ENCODE measurements around the gene UQCRH. TPM values are rescaled to one million over a fixed set of nuclear protein-coding genes. Genes with fewer than 3 reads are reported as not detected.

The UQCRH gene
- total RNA-seq, 1 experiment from 2014 or later = 508 TPM

GRCh38 chr1:46300673-46301405, 2.7 kb upstream of the UQCRH start:
- peaks cover 30 to 39% (median 32%) of the 10 kb centered on the region in 3 experiments for H3K36me3 Mint-ChIP-seq (ENCODE audit: insufficient read depth in 1 of 3, low read depth in 3 of 3)
- Histone ChIP-seq H3K23me2 (ENCODE audit: insufficient read length, low read depth, low read length, poor library complexity, severe bottlenecking) (peaks cover 13% of the 10 kb centered on the region), H3K18ac (ENCODE audit: insufficient read length, low read depth, low read length) (no peak overlapping the region), H2BK20ac (ENCODE audit: low read depth, low read length, poor library complexity, severe bottlenecking) (no peak overlapping the region), H4K91ac (ENCODE audit: insufficient read length, low read depth, low read length) (no peak overlapping the region), H3K27ac (ENCODE audit: insufficient read length, low read depth, low read length) (no peak overlapping the region), H2BK15ac (ENCODE audit: low read depth, low read length) (no peak overlapping the region), H3K56ac (ENCODE audit: insufficient read length, low read depth, low read length) (no peak overlapping the region), H2AK5ac (ENCODE audit: insufficient read length, low read length) (no peak overlapping the region), H3K79me2 (ENCODE audit: insufficient read depth, low read length) (peaks cover 28% of the 10 kb centered on the region; the same call in 1 of the 2 replicates), H3K79me1 (ENCODE audit: insufficient read depth, low read depth, low read length, poor library complexity, severe bottlenecking) (peaks cover 4% of the 10 kb centered on the region), H4K8ac (replicated peaks; ENCODE audit: insufficient read length, low read depth, low read length) (no peak overlapping the region), H4K20me1 (ENCODE audit: control insufficient read depth, insufficient read depth, insufficient read length) (no peaks in the 10 kb centered on the region), H2AFZ (ENCODE audit: low read length) (no peak overlapping the region), H3K14ac (ENCODE audit: insufficient read depth, low read length) (no peak overlapping the region), H3K23ac (ENCODE audit: insufficient read length, low read depth, low read length) (no peak overlapping the region), H2BK12ac (ENCODE audit: insufficient read length, low read depth, low read length) (no peak overlapping the region), H3K4me1 (ENCODE audit: insufficient read depth, low read length) (no peaks in the 10 kb centered on the region; the same call in 1 of the 2 replicates), H2BK5ac (ENCODE audit: insufficient read length, low read length) (no peak overlapping the region), H3K27me3 (ENCODE audit: insufficient read depth, low read length) (no peaks in the 10 kb centered on the region), H3K4ac (ENCODE audit: low read depth, low read length) (no peak overlapping the region; the same call in 1 of the 2 replicates), H3K9ac (ENCODE audit: extremely low read depth, insufficient read length, low read length) (peak overlapping the region; percentile 39), H3T11ph (ENCODE audit: low read length) (no peak overlapping the region), H3K9me3 (ENCODE audit: control insufficient read depth, low read depth, low read length) (no peaks in the 10 kb centered on the region), H2BK120ac (ENCODE audit: low read depth, low read length, poor library complexity, severe bottlenecking) (no peak overlapping the region), H4K5ac (ENCODE audit: insufficient read length, low read depth, low read length) (no peak overlapping the region), H3K4me2 (ENCODE audit: insufficient read depth, insufficient read length, low read length) (peak overlapping the region; percentile 61)
- H3K27ac Mint-ChIP-seq = peak overlapping the region; percentile 66 to 97 (median 80)
- H3K4me3 Mint-ChIP-seq = peak overlapping the region; percentile 100
- peaks cover 0 to 3% of the 10 kb centered on the region in 2 experiments; a peak in 1 of 5 replicates for H3K9me3 Mint-ChIP-seq
- no CpG with 5 or more reads among the region's 6 CpGs for WGBS (ENCODE audit: extremely low coverage, insufficient read length, low lambda C conversion rate)
- no peaks in the 10 kb centered on the region; the same call in 1 of the 2 replicates for H3K27me3 Mint-ChIP-seq (ENCODE audit: low read depth)
- no peak for TF ChIP-seq CTCF (conservative IDR thresholded peaks at IDR 0.05)
- no peak for DNase-seq
- peaks cover 29 to 42% of the 10 kb centered on the region in 2 experiments for H3K4me1 Mint-ChIP-seq
